Naive thymus-derived CD8-positive, alpha-beta T cell (primary cell): ENCODE data around the gene CARD9. TPM values are rescaled to one million over a fixed set of nuclear protein-coding genes. Genes with fewer than 3 reads are reported as not detected.
A peak's percentile ranks its signal among the peaks of the same experiment; 100 is the strongest.
"Not testable (repeated sequence)": the region's sequence is repeated elsewhere in the genome, so short reads cannot be mapped to it uniquely, and the experiment has no call there.

Experiments used
- ATAC-seq, 2 donors: fragments of 150-1000 bp; cut with Tn5 transposase in 1 of 2; sonication (Bioruptor Pico), chemical (Tn5 transposase) in 1 of 2; 1 replicate in 1 of 2; 2 replicates in 1 of 2; pipeline ENCODE4 v1.10.0; 2021; ENCODE audit warnings: mild to moderate bottlenecking in 2 of 2, moderate library complexity in 2 of 2
- POLR2A ChIA-PET: fragments of 350-600 bp; sonication (Branson Sonifier 250); formaldehyde crosslinking; loops from one replicate; lab custom pipeline; 2021; ENCODE audit warnings: antibody characterized with exemption; lab: Charles Lee
- DNase-seq, 10 donors: peaks; one replicate each; pipeline versions ENCODE4 v3.0.0 to v3.0.0-alpha.2; 2020 to 2022
- H3K27ac Mint-ChIP-seq, 10 donors: one replicate each; pipeline ENCODE4 v1.8.0; 2020 to 2022; ENCODE audit warnings: mild to moderate bottlenecking in 10 of 10, mixed read lengths in 10 of 10, moderate library complexity in 4 of 10, inconsistent platforms in 1 of 10
- H3K27me3 Mint-ChIP-seq, 5 donors: one replicate each; pipeline ENCODE4 v1.8.0; 2021 to 2022; ENCODE audit warnings: mixed read lengths in 5 of 5
- H3K36me3 Mint-ChIP-seq, 3 donors: one replicate each; pipeline ENCODE4 v1.8.0; 2020 to 2022; ENCODE audit warnings: mixed read lengths in 3 of 3, mild to moderate bottlenecking in 2 of 3, inconsistent platforms in 1 of 3
- H3K4me1 Mint-ChIP-seq, 4 donors: one replicate each; pipeline ENCODE4 v1.8.0; 2021 to 2022; ENCODE audit warnings: mixed read lengths in 4 of 4
- H3K4me3 Mint-ChIP-seq, 10 donors: one replicate each; pipeline ENCODE4 v1.8.0; 2020 to 2022; ENCODE audit warnings: mild to moderate bottlenecking in 10 of 10, mixed read lengths in 10 of 10, moderate library complexity in 6 of 10, inconsistent platforms in 1 of 10
- H3K9me3 Mint-ChIP-seq, 9 donors: one replicate each; pipeline ENCODE4 v1.8.0; 2020 to 2022; ENCODE audit warnings: mixed read lengths in 9 of 9, mild to moderate bottlenecking in 3 of 9, inconsistent platforms in 1 of 9, moderate library complexity in 1 of 9
- polyA plus RNA-seq, 3 donors: library from polyadenylated mRNA; unstranded; fragments of 300-500 nt; fragmentation: Illumina TruSeq; gene quantifications; one replicate each; pipeline ENCODE4 v1.2.3, GENCODE V29; 2021
- total RNA-seq, 8 experiments: library from RNA in 2 of 8; stranded (reverse) in 2 of 8; gene quantifications; one replicate each; pipeline ENCODE4 v1.2.3 and lab custom pipeline; 2021 to 2026

Gene CARD9
- total and polyA plus RNA-seq, 5 experiments from 2014 or later, result 0.08 to 0.85 (median 0.21) TPM

GRCh38 chr9:136409557-136410455, 36.3 kb upstream of the CARD9 start:
- H3K27ac Mint-ChIP-seq, result peak overlapping the region; percentile 66 to 94 (median 90)
- peak overlapping the region; percentile 86 to 92 (median 89) for H3K4me3 Mint-ChIP-seq
- ATAC-seq, result peak; percentile 42 to 51
- H3K27me3 Mint-ChIP-seq, result no peaks in the 10 kb centered on the region
- peaks cover 0 to 58% (median 2%) of the 10 kb centered on the region in 3 donors for H3K36me3 Mint-ChIP-seq
- no peaks in the 10 kb centered on the region for H3K9me3 Mint-ChIP-seq
- peak in 4 of 10 donors; percentile 15 to 29 (median 25) for DNase-seq
- POLR2A ChIA-PET, result interaction anchor here (0.8 to 3.2 kb wide), 9 partner anchors 9 to 831 kb away, joined by 3 to 25 read pairs (median 5); partner anchors contain the start of genes DNLZ, SNAPC4 and TUBB4B
- peaks cover 20 to 67% (median 47%) of the 10 kb centered on the region in 4 donors for H3K4me1 Mint-ChIP-seq

- Mint-ChIP-seq H3K27ac (peak overlapping the region in 4 of 10 donors; percentile 22 to 82 (median 56)), H3K4me1 (peaks cover 34 to 74% (median 63%) of the 10 kb centered on the region in 4 donors), H3K4me3 (peak overlapping the region in 5 of 10 donors; percentile 26 to 39 (median 32)), H3K27me3 (no peaks in the 10 kb centered on the region), H3K9me3 (no peaks in the 10 kb centered on the region), H3K36me3 (peaks cover 0 to 44% (median 2%) of the 10 kb centered on the region in 3 donors)
- POLR2A ChIA-PET, result interaction anchor here (0.5 to 3.2 kb wide), 5 partner anchors 8 to 1657 kb away, joined by 3 to 25 read pairs (median 5); partner anchors contain the start of gene SNAPC4
- no peak for ATAC-seq
- DNase-seq, result no peak
Observed at GRCh38 chr9:136407911-136408310, 34.4 kb upstream of the CARD9 start.

GRCh38 chr9:136407061-136407460, 33.6 kb upstream of the CARD9 start:
- DNase-seq, H3K9me3 Mint-ChIP-seq, H3K4me3 Mint-ChIP-seq, H3K27me3 Mint-ChIP-seq, ATAC-seq: not testable (repeated sequence)
- H3K27ac Mint-ChIP-seq, result peak overlapping the region in 1 of 10 donors; percentile 21
- POLR2A ChIA-PET, result interaction anchor here (0.7 kb wide), 1 partner anchor 1658 kb away, joined by 6 read pairs; no protein-coding TSS in a partner anchor
- peaks cover 0 to 39% (median 5%) of the 10 kb centered on the region in 3 donors for H3K36me3 Mint-ChIP-seq
- H3K4me1 Mint-ChIP-seq, result peaks cover 35 to 76% (median 65%) of the 10 kb centered on the region in 4 donors

GRCh38 chr9:136405904-136406303, 32.4 kb upstream of the CARD9 start:
- H3K9me3 Mint-ChIP-seq, ATAC-seq, H3K27me3 Mint-ChIP-seq, POLR2A ChIA-PET, DNase-seq: not testable (repeated sequence)
- H3K36me3 Mint-ChIP-seq, result peaks cover 0 to 39% (median 5%) of the 10 kb centered on the region in 3 donors
- H3K4me3 Mint-ChIP-seq, result peak overlapping the region in 2 of 10 donors; percentile 18 to 26
- H3K27ac Mint-ChIP-seq, result peak overlapping the region in 1 of 10 donors; percentile 13
- H3K4me1 Mint-ChIP-seq, result peaks cover 29 to 74% (median 61%) of the 10 kb centered on the region in 4 donors

- no peak for DNase-seq
- Mint-ChIP-seq H3K9me3 (no peaks in the 10 kb centered on the region), H3K27ac (peak overlapping the region in 5 of 10 donors; percentile 9 to 78 (median 40)), H3K36me3 (peaks cover 0 to 39% (median 5%) of the 10 kb centered on the region in 3 donors), H3K27me3 (no peaks in the 10 kb centered on the region), H3K4me1 (peaks cover 31 to 78% (median 60%) of the 10 kb centered on the region in 4 donors), H3K4me3 (peak overlapping the region in 5 of 10 donors; percentile 26 to 77 (median 70))
- POLR2A ChIA-PET, result no interaction called here
- ATAC-seq, result no peak
Observed at GRCh38 chr9:136405481-136405880, 32.0 kb upstream of the CARD9 start.

- H3K4me1 Mint-ChIP-seq, result peaks cover 29 to 79% (median 58%) of the 10 kb centered on the region in 4 donors
- H3K27me3 Mint-ChIP-seq, result no peaks in the 10 kb centered on the region
- H3K36me3 Mint-ChIP-seq, result peaks cover 0 to 39% (median 5%) of the 10 kb centered on the region in 3 donors
- no peak for DNase-seq
- no peaks in the 10 kb centered on the region for H3K9me3 Mint-ChIP-seq
- POLR2A ChIA-PET, result interaction anchor here (0.6 kb wide), 1 partner anchor 17 kb away, joined by 5 read pairs; no protein-coding TSS in a partner anchor
- H3K27ac Mint-ChIP-seq, result peak overlapping the region; percentile 66 to 96 (median 86)
- H3K4me3 Mint-ChIP-seq, result peak overlapping the region in 8 of 10 donors; percentile 40 to 77 (median 70)
- no peak for ATAC-seq
Observed at GRCh38 chr9:136404801-136405136, 31.3 kb upstream of the CARD9 start.

- no peaks in the 10 kb centered on the region for H3K9me3 Mint-ChIP-seq
- DNase-seq (peak in 4 of 10 donors; percentile 13 to 36 (median 25)), ATAC-seq (peak; percentile 5 to 8)
- H3K27me3 Mint-ChIP-seq, result no peaks in the 10 kb centered on the region
- POLR2A ChIA-PET, result interaction anchor here (0.6 to 5.7 kb wide), 4 partner anchors 9 to 40 kb away, joined by 3 to 34 read pairs (median 4); partner anchors contain the start of gene DNLZ
- peaks cover 0 to 39% (median 5%) of the 10 kb centered on the region in 3 donors for H3K36me3 Mint-ChIP-seq
- H3K27ac Mint-ChIP-seq, result peak overlapping the region; percentile 74 to 96 (median 88)
- peak overlapping the region; percentile 39 to 77 (median 70) for H3K4me3 Mint-ChIP-seq
- peaks cover 32 to 75% (median 55%) of the 10 kb centered on the region in 4 donors for H3K4me1 Mint-ChIP-seq
Observed at GRCh38 chr9:136403915-136404800, 30.7 kb upstream of the CARD9 start.

GRCh38 chr9:136403538-136403914, 30.1 kb upstream of the CARD9 start:
- POLR2A ChIA-PET, result interaction anchor here (1.1 to 5.7 kb wide), 3 partner anchors 10 to 40 kb away, joined by 3 to 34 read pairs (median 4); partner anchors contain the start of gene DNLZ
- H3K27ac Mint-ChIP-seq, result peak overlapping the region in 9 of 10 donors; percentile 74 to 96 (median 88)
- H3K27me3 Mint-ChIP-seq, result no peaks in the 10 kb centered on the region
- peak overlapping the region; percentile 24 to 77 (median 70) for H3K4me3 Mint-ChIP-seq
- peaks cover 29 to 75% (median 55%) of the 10 kb centered on the region in 4 donors for H3K4me1 Mint-ChIP-seq
- no peaks in the 10 kb centered on the region for H3K9me3 Mint-ChIP-seq
- DNase-seq (peak; percentile 40 to 81 (median 68)), ATAC-seq (peak; percentile 85 to 91)
- H3K36me3 Mint-ChIP-seq, result peaks cover 0 to 34% (median 5%) of the 10 kb centered on the region in 3 donors

GRCh38 chr9:136402067-136402466, 28.6 kb upstream of the CARD9 start:
- Mint-ChIP-seq H3K4me1 (peaks cover 27 to 69% (median 51%) of the 10 kb centered on the region in 4 donors), H3K9me3 (no peaks in the 10 kb centered on the region), H3K27ac (peak overlapping the region in 7 of 10 donors; percentile 36 to 84 (median 54)), H3K36me3 (peaks cover 0 to 27% (median 3%) of the 10 kb centered on the region in 3 donors), H3K27me3 (no peaks in the 10 kb centered on the region), H3K4me3 (peak overlapping the region in 1 of 10 donors; percentile 54)
- DNase-seq, result no peak
- POLR2A ChIA-PET, result interaction anchor here (3.1 to 5.7 kb wide), 2 partner anchors 7 to 38 kb away, joined by 25 to 34 read pairs; partner anchors contain the start of genes DNLZ, ENTR1 and PMPCA
- ATAC-seq, result no peak

GRCh38 chr9:136401173-136401922, 27.9 kb upstream of the CARD9 start:
- Mint-ChIP-seq H3K36me3 (peaks cover 0 to 24% (median 3%) of the 10 kb centered on the region in 3 donors), H3K27me3 (no peaks in the 10 kb centered on the region), H3K27ac (peak overlapping the region in 6 of 10 donors; percentile 19 to 72 (median 45)), H3K4me3 (peak overlapping the region in 9 of 10 donors; percentile 26 to 60 (median 52)), H3K4me1 (peaks cover 27 to 67% (median 49%) of the 10 kb centered on the region in 4 donors), H3K9me3 (no peaks in the 10 kb centered on the region)
- DNase-seq (no peak), ATAC-seq (no peak)
- POLR2A ChIA-PET, result interaction anchor here (0.6 to 5.7 kb wide), 5 partner anchors 8 to 79 kb away, joined by 3 to 34 read pairs (median 3); partner anchors contain the start of genes DNLZ, ENTR1 and PMPCA
